DND-41 (cell line): ENCODE results near the gene PEF1.

Experiments used
- ATAC-seq: fragments of 200-7000 bp; cut with Tn5 transposase; 3 replicates; pipeline ENCODE4 v1.9.1; 2021; ENCODE audit warnings: low read depth; ENCODE audit not compliant: insufficient read depth
- DNase-seq: peaks from one replicate; pipeline ENCODE4 v3.0.0-alpha.2; 2020
- H2AFZ ChIP-seq: 2 replicates; pipeline ENCODE4 v1.6.0; 2012; ENCODE audit warnings: low read depth, low read length
- H3K27ac ChIP-seq: 2 replicates; pipeline ENCODE4 v1.5.1; 2012; ENCODE audit warnings: low read length, inconsistent platforms
- H3K27me3 ChIP-seq: fragments of 200-600 bp; sonication (generic); 2 replicates; pipeline ENCODE4 v1.6.0; 2012; ENCODE audit warnings: low read length, mild to moderate bottlenecking, inconsistent platforms; ENCODE audit not compliant: insufficient read depth, poor library complexity
- H3K36me3 ChIP-seq: 2 replicates; pipeline ENCODE4 v1.5.1; 2012; ENCODE audit warnings: low read length, inconsistent platforms; ENCODE audit not compliant: insufficient read depth
- H3K4me1 ChIP-seq: 2 replicates; pipeline ENCODE4 v1.5.1; 2012; ENCODE audit warnings: mild to moderate bottlenecking, low read length; ENCODE audit not compliant: insufficient read depth
- H3K4me2 ChIP-seq: 2 replicates; pipeline ENCODE4 v1.6.0; 2012; ENCODE audit warnings: mild to moderate bottlenecking, moderate library complexity, low read length, inconsistent platforms; ENCODE audit not compliant: insufficient read depth
- H3K4me3 ChIP-seq, 2 experiments: fragments of 200-600 bp in 1 of 2; shearing (Covaris generic) in 1 of 2; 2 replicates each; pipeline ENCODE4 v1.5.1; 2012 to 2016; ENCODE audit warnings: inconsistent platforms in 2 of 2, low read length in 2 of 2, mild to moderate bottlenecking in 2 of 2, low read depth in 1 of 2, moderate library complexity in 1 of 2
- H3K79me2 ChIP-seq: 2 replicates; pipeline ENCODE4 v1.6.0; 2012; ENCODE audit warnings: low read length, inconsistent platforms; ENCODE audit not compliant: insufficient read depth
- H3K9ac ChIP-seq: 2 replicates; pipeline ENCODE4 v1.6.0; 2012; ENCODE audit warnings: low read depth, mild to moderate bottlenecking, inconsistent platforms, low read length, moderate library complexity
- H3K9me3 ChIP-seq: 2 replicates; pipeline ENCODE4 v1.5.1; 2012; ENCODE audit warnings: low read length, moderate library complexity, mild to moderate bottlenecking, inconsistent platforms; ENCODE audit not compliant: insufficient read depth, severe bottlenecking
- H4K20me1 ChIP-seq: 2 replicates; pipeline ENCODE4 v1.6.0; 2012; ENCODE audit warnings: low read length; ENCODE audit not compliant: insufficient read depth
- EZH2 ChIP-seq: IDR thresholded peaks from 3 replicates; pipeline ENCODE4 v1.6.1; 2012; ENCODE audit warnings: borderline replicate concordance, low read depth, mild to moderate bottlenecking, moderate library complexity, low read length, inconsistent platforms; ENCODE audit not compliant: severe bottlenecking
- TF ChIP-seq, protein P1 (sequence below): IDR thresholded peaks from 2 replicates; pipeline ENCODE4 v1.5.1; 2012; ENCODE audit warnings: borderline replicate concordance, low read length, moderate library complexity, mild to moderate bottlenecking; ENCODE audit not compliant: poor library complexity, severe bottlenecking; ENCODE audit errors: extremely low read depth

PEF1 gene

DNA sequence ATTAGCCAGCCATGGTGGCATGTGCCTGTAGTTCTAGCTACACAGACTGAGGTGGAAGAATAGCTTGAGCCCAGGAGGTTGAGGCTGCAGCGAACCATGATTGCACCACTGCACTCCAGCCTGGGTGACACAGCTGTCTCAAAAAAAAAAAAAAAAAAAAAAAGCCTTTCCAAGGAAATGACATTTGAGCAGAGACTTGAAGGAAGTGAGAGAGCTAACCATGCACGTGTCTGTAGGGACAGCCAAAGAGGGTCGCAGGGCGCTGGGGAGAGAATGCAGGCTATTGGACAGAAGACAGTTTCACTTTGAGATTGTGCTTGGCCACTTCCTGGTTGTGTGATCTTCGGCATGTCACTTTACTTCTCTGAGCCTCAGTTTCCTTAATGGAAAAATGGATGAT, 20.4 kb downstream of the PEF1 start:
- no peak overlapping the region for H3K4me3 ChIP-seq

DNA sequence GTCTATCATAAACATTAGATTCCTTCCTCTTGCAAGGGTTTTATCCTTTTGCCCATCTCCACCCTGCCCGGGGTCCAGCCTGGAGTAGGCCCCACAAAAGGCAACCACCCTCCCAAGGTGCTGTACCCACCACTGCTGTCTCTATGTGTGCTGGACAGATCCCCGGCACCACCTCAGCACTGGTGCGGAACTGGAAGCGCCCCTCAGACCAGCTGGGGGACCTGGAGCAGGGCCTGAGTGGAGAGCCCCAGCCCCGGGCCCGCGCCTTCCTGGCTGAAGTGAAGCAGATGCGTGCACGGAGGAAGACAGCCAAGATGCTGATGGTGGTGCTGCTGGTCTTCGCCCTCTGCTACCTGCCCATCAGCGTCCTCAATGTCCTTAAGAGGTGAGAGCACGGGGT, 21.3 kb downstream of the PEF1 start:
- no peaks in the 10 kb centered on the region for H3K9me3 ChIP-seq
- TF ChIP-seq EZH2: no peak
- TF ChIP-seq, protein P1, sequence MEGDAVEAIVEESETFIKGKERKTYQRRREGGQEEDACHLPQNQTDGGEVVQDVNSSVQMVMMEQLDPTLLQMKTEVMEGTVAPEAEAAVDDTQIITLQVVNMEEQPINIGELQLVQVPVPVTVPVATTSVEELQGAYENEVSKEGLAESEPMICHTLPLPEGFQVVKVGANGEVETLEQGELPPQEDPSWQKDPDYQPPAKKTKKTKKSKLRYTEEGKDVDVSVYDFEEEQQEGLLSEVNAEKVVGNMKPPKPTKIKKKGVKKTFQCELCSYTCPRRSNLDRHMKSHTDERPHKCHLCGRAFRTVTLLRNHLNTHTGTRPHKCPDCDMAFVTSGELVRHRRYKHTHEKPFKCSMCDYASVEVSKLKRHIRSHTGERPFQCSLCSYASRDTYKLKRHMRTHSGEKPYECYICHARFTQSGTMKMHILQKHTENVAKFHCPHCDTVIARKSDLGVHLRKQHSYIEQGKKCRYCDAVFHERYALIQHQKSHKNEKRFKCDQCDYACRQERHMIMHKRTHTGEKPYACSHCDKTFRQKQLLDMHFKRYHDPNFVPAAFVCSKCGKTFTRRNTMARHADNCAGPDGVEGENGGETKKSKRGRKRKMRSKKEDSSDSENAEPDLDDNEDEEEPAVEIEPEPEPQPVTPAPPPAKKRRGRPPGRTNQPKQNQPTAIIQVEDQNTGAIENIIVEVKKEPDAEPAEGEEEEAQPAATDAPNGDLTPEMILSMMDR: no peak
- H3K4me2 ChIP-seq: no peak overlapping the region

More for the DNA sequence above, 20.4 kb downstream of the PEF1 start:
- H3K4me1 ChIP-seq: no peaks in the 10 kb centered on the region
- peaks cover 23% of the 10 kb centered on the region for H3K36me3 ChIP-seq
- no peak overlapping the region for H3K27ac ChIP-seq
- H2AFZ ChIP-seq: no peak overlapping the region
- no peaks in the 10 kb centered on the region for H3K9me3 ChIP-seq
- no peaks in the 10 kb centered on the region for H3K27me3 ChIP-seq
- DNase-seq (peak; percentile 16), ATAC-seq (peak; percentile 53; the same call in 1 of the 3 replicates)
- TF ChIP-seq, protein P1: no peak
- TF ChIP-seq EZH2: no peak
- no peaks in the 10 kb centered on the region for H4K20me1 ChIP-seq
- no peak overlapping the region for H3K4me2 ChIP-seq
- H3K79me2 ChIP-seq: no peaks in the 10 kb centered on the region
- H3K9ac ChIP-seq: no peak overlapping the region

DNA sequence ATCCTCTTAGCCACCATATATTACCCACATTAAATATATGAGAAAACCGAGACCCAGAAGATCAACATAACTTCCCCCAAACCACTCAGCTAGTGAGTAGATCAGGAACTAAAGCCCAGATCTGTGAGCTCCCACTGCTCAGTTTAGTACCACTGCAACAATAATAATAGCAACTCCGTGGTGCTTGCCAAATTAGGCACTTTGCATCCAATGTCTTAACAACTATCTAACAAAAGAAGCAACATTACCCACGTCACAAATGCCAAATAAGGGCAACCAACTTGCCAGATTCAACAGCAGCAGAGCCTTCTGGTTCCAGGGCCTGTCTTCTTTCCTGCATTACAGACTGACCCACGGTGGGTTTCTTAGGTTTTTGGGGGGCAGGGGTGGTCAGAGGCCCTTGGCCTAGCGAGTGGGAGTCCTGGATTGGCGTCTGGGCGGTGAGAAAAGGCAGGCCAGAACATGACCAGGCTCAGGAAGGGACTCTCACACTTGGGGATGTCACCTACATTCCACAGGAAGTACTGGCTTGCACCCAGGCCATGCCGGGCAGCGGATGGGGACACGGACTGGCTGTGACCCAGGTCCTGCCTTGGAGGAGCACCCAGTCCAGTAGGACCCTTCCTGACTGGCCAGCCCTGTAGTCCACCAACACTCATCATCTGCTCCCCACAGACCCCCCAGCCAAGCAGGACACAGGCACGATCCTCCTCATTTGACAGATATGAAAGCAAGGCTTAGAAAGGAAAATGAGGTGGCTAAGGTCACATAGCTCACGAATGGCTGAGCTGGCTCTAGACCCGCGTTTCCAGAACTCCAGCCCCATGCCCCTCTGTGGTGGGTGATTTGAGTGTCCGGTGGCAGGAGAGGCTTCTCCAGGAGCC, 22.6 kb downstream of the PEF1 start:
- Histone ChIP-seq H3K79me2 (no peaks in the 10 kb centered on the region), H3K27me3 (peaks cover 4% of the 10 kb centered on the region), H3K9me3 (no peaks in the 10 kb centered on the region), H3K4me2 (no peak overlapping the region), H4K20me1 (no peaks in the 10 kb centered on the region), H3K9ac (no peak overlapping the region), H3K36me3 (peaks cover 3% of the 10 kb centered on the region; the same call in 1 of the 2 replicates), H3K4me1 (no peaks in the 10 kb centered on the region), H3K27ac (no peak overlapping the region), H3K4me3 (no peak overlapping the region), H2AFZ (no peak overlapping the region)
- DNase-seq (no peak), ATAC-seq (no peak)
- TF ChIP-seq EZH2: no peak
- TF ChIP-seq, protein P1: no peak

More for the DNA sequence above, 21.3 kb downstream of the PEF1 start:
- DNase-seq (no peak), ATAC-seq (no peak)
- Histone ChIP-seq H3K4me1 (no peaks in the 10 kb centered on the region), H3K4me3 (no peak overlapping the region), H3K27ac (no peak overlapping the region), H3K79me2 (no peaks in the 10 kb centered on the region), H3K36me3 (peaks cover 14% of the 10 kb centered on the region), H4K20me1 (no peaks in the 10 kb centered on the region), H3K27me3 (peaks cover 4% of the 10 kb centered on the region), H3K9ac (no peak overlapping the region), H2AFZ (no peak overlapping the region)
